SK-N-SH treated with all-trans-retinoic acid at 6 μM for 48 hours (cell line): ENCODE measurements around the gene FAM120A.
A peak's percentile ranks its signal among the peaks of the same experiment; 100 is the strongest.

Experiments used
- ATAC-seq: fragments of 200-7000 bp; cut with Tn5 transposase; 3 replicates; pipeline ENCODE4 v1.9.1; 2020; ENCODE audit warnings: mild to moderate bottlenecking, moderate library complexity
- ARNTL ChIP-seq: fragments of 450-650 bp; formaldehyde crosslinking; IDR thresholded peaks from 2 replicates; pipeline ENCODE4 v1.5.0; 2020; ENCODE audit warnings: low read depth, mild to moderate bottlenecking, moderate library complexity, borderline replicate concordance
- CREB5 ChIP-seq: fragments of 250-450 bp; sonication (Bioruptor Pico); IDR thresholded peaks from 2 replicates; pipeline ENCODE4 v1.5.1; 2020; ENCODE audit warnings: low read depth, mild to moderate bottlenecking, moderate library complexity
- CSDC2 ChIP-seq: fragments of 250-450 bp; sonication (Bioruptor Pico); IDR thresholded peaks from 2 replicates; pipeline ENCODE4 v1.5.0; 2020; ENCODE audit warnings: mild to moderate bottlenecking, moderate library complexity
- ESRRG ChIP-seq: fragments of 250-450 bp; sonication (Bioruptor Pico); IDR thresholded peaks from 2 replicates; pipeline ENCODE4 v1.6.1; 2021; ENCODE audit warnings: mild to moderate bottlenecking
- GLIS3 ChIP-seq: fragments of 250-450 bp; sonication (Bioruptor Pico); IDR thresholded peaks from 2 replicates; pipeline ENCODE4 v1.5.0; 2020; ENCODE audit warnings: mild to moderate bottlenecking, moderate library complexity
- ISL1 ChIP-seq: fragments of 250-450 bp; sonication (Bioruptor Pico); IDR thresholded peaks from 2 replicates; pipeline ENCODE4 v2.1.2; 2022; ENCODE audit warnings: mild to moderate bottlenecking, moderate library complexity
- OSR1 ChIP-seq: fragments of 250-450 bp; sonication (Bioruptor Pico); IDR thresholded peaks from 2 replicates; pipeline ENCODE4 v1.8.0; 2022; ENCODE audit warnings: moderate library complexity, mild to moderate bottlenecking, inconsistent platforms
- POU6F1 ChIP-seq: fragments of 250-450 bp; sonication (Bioruptor Pico); IDR thresholded peaks from 2 replicates; pipeline ENCODE4 v1.8.0; 2021; ENCODE audit warnings: low read depth, mild to moderate bottlenecking, moderate library complexity, borderline replicate concordance
- RARB ChIP-seq: fragments of 250-450 bp; sonication (Bioruptor Pico); IDR thresholded peaks from 2 replicates; pipeline ENCODE4 v1.8.0; 2021; ENCODE audit warnings: mild to moderate bottlenecking, moderate library complexity
- SNAI2 ChIP-seq: fragments of 250-450 bp; sonication (Bioruptor Pico); IDR thresholded peaks from 2 replicates; pipeline ENCODE4 v1.5.0; 2020; ENCODE audit warnings: mild to moderate bottlenecking, moderate library complexity
- TCF4 ChIP-seq: fragments of 250-450 bp; sonication (Bioruptor Pico); IDR thresholded peaks from 2 replicates; pipeline ENCODE4 v1.8.0; 2021; ENCODE audit warnings: mild to moderate bottlenecking, moderate library complexity, borderline replicate concordance
- TOX ChIP-seq: fragments of 250-450 bp; sonication (Bioruptor Pico); IDR thresholded peaks from 2 replicates; pipeline ENCODE4 v1.8.0; 2021; ENCODE audit warnings: mild to moderate bottlenecking, moderate library complexity, borderline replicate concordance
- ZFP3 ChIP-seq: fragments of 250-450 bp; sonication (Bioruptor Pico); IDR thresholded peaks from 2 replicates; pipeline ENCODE4 v1.5.0; 2020; ENCODE audit warnings: mild to moderate bottlenecking, moderate library complexity
- ZFP30 ChIP-seq: fragments of 450-650 bp; formaldehyde crosslinking; IDR thresholded peaks from 2 replicates; pipeline ENCODE4 v1.5.0; 2022; ENCODE audit warnings: mild to moderate bottlenecking, moderate library complexity
- ZNF565 ChIP-seq: fragments of 450-650 bp; formaldehyde crosslinking; conservative IDR thresholded peaks from 2 replicates; pipeline ENCODE4 v1.5.0; 2020; ENCODE audit warnings: low read depth, mild to moderate bottlenecking, moderate library complexity
- ZNF70 ChIP-seq: fragments of 450-650 bp; formaldehyde crosslinking; IDR thresholded peaks from 2 replicates; pipeline ENCODE4 v1.5.0; 2020; ENCODE audit warnings: mild to moderate bottlenecking, moderate library complexity
- ZNF8 ChIP-seq: fragments of 450-650 bp; formaldehyde crosslinking; IDR thresholded peaks from 2 replicates; pipeline ENCODE4 v1.5.0; 2020; ENCODE audit warnings: mild to moderate bottlenecking, moderate library complexity
- TF ChIP-seq, protein P1 (sequence below): fragments of 250-450 bp; sonication (Bioruptor Pico); IDR thresholded peaks from 2 replicates; pipeline ENCODE4 v1.8.0; 2020; ENCODE audit warnings: mild to moderate bottlenecking, moderate library complexity, borderline replicate concordance
- TF ChIP-seq, protein P2 (sequence below): fragments of 250-450 bp; sonication (Bioruptor Pico); IDR thresholded peaks from 2 replicates; pipeline ENCODE4 v1.5.1; 2021; ENCODE audit warnings: mild to moderate bottlenecking, moderate library complexity
- TF ChIP-seq, protein P3 (sequence below): fragments of 250-450 bp; sonication (Bioruptor Pico); IDR thresholded peaks from 2 replicates; pipeline ENCODE4 v1.5.0; 2020; ENCODE audit warnings: mild to moderate bottlenecking, moderate library complexity

FAM120A gene

GRCh38 chr9:93577078-93577974 is 125.8 kb downstream of the FAM120A start:
- no peak for TF ChIP-seq CSDC2 (CRISPR knock-in tag)
- TF ChIP-seq, protein P1, sequence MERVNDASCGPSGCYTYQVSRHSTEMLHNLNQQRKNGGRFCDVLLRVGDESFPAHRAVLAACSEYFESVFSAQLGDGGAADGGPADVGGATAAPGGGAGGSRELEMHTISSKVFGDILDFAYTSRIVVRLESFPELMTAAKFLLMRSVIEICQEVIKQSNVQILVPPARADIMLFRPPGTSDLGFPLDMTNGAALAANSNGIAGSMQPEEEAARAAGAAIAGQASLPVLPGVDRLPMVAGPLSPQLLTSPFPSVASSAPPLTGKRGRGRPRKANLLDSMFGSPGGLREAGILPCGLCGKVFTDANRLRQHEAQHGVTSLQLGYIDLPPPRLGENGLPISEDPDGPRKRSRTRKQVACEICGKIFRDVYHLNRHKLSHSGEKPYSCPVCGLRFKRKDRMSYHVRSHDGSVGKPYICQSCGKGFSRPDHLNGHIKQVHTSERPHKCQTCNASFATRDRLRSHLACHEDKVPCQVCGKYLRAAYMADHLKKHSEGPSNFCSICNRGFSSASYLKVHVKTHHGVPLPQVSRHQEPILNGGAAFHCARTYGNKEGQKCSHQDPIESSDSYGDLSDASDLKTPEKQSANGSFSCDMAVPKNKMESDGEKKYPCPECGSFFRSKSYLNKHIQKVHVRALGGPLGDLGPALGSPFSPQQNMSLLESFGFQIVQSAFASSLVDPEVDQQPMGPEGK (CRISPR knock-in tag): no peak
- TF ChIP-seq RARB (CRISPR knock-in tag): no peak
- TF ChIP-seq OSR1 (CRISPR knock-in tag): no peak
- TF ChIP-seq, protein P2, sequence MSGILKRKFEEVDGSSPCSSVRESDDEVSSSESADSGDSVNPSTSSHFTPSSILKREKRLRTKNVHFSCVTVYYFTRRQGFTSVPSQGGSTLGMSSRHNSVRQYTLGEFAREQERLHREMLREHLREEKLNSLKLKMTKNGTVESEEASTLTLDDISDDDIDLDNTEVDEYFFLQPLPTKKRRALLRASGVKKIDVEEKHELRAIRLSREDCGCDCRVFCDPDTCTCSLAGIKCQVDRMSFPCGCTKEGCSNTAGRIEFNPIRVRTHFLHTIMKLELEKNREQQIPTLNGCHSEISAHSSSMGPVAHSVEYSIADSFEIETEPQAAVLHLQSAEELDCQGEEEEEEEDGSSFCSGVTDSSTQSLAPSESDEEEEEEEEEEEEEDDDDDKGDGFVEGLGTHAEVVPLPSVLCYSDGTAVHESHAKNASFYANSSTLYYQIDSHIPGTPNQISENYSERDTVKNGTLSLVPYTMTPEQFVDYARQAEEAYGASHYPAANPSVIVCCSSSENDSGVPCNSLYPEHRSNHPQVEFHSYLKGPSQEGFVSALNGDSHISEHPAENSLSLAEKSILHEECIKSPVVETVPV (CRISPR knock-in tag): no peak
- TF ChIP-seq SNAI2 (CRISPR knock-in tag): no peak
- no peak for TF ChIP-seq ISL1 (CRISPR knock-in tag)
- no peak for TF ChIP-seq GLIS3 (CRISPR knock-in tag)
- TF ChIP-seq TOX (CRISPR knock-in tag): no peak
- no peak for TF ChIP-seq ZNF565
- peak; percentile 5 for ATAC-seq

DNA sequence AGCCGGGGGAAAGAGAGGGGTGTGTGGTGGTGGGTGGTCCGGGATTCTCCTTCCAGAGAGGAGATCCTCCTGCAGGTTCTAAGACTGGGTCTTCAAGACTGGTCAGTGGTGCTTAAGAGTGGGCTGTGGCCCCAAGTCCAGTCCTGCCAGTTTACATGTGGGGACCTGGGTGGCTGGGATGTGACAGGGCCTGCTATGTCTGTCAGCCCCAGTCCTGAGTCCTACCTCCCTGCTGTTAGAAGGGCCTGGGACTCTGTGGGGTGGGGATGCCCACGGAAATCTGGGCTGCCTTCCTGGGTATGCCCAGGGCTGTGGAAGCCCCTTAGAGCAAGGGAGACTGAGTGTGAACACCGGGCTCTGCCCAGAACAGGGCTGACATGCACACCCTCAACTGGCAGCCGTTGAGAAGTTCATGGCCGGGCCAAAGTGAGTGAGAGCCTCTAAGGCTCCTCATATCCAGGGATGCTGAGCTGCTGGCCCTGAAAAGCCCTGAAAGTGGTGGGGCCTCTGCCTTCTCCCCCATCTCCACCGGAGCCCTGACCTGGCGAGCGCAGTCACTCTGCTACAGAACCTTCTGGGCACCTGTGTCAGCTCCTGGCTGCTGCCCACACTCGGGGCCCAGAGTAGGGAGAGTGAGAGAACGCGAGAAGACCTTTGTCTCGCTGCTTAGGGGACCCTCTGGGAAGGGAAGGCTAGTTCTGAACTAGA is 126.6 kb downstream of the FAM120A start:
- TF ChIP-seq ZFP30 (CRISPR knock-in tag): no peak
- TF ChIP-seq SNAI2 (CRISPR knock-in tag): no peak
- TF ChIP-seq ZNF8 (CRISPR knock-in tag): no peak
- TF ChIP-seq TOX (CRISPR knock-in tag): no peak
- TF ChIP-seq, protein P2 (CRISPR knock-in tag): no peak
- no peak for TF ChIP-seq ZNF70 (CRISPR knock-in tag)
- TF ChIP-seq ZFP3: no peak
- TF ChIP-seq ISL1 (CRISPR knock-in tag): no peak
- no peak for TF ChIP-seq TCF4 (CRISPR knock-in tag)
- TF ChIP-seq CREB5 (CRISPR knock-in tag): no peak
- no peak for TF ChIP-seq RARB (CRISPR knock-in tag)
- peak; percentile 26 for ATAC-seq

- TF ChIP-seq OSR1 (CRISPR knock-in tag) (no peak), CSDC2 (CRISPR knock-in tag) (no peak), ZNF8 (CRISPR knock-in tag) (no peak), GLIS3 (CRISPR knock-in tag) (no peak), ZNF565 (no peak), ISL1 (CRISPR knock-in tag) (no peak), ZFP3 (no peak), POU6F1 (no peak), TCF4 (CRISPR knock-in tag) (no peak), ZFP30 (CRISPR knock-in tag) (no peak), ARNTL (CRISPR knock-in tag) (no peak), CREB5 (CRISPR knock-in tag) (no peak), ZNF70 (CRISPR knock-in tag) (no peak), SNAI2 (CRISPR knock-in tag) (no peak), ESRRG (CRISPR knock-in tag) (no peak)
- TF ChIP-seq, protein P2 (CRISPR knock-in tag): no peak
- TF ChIP-seq, protein P3, sequence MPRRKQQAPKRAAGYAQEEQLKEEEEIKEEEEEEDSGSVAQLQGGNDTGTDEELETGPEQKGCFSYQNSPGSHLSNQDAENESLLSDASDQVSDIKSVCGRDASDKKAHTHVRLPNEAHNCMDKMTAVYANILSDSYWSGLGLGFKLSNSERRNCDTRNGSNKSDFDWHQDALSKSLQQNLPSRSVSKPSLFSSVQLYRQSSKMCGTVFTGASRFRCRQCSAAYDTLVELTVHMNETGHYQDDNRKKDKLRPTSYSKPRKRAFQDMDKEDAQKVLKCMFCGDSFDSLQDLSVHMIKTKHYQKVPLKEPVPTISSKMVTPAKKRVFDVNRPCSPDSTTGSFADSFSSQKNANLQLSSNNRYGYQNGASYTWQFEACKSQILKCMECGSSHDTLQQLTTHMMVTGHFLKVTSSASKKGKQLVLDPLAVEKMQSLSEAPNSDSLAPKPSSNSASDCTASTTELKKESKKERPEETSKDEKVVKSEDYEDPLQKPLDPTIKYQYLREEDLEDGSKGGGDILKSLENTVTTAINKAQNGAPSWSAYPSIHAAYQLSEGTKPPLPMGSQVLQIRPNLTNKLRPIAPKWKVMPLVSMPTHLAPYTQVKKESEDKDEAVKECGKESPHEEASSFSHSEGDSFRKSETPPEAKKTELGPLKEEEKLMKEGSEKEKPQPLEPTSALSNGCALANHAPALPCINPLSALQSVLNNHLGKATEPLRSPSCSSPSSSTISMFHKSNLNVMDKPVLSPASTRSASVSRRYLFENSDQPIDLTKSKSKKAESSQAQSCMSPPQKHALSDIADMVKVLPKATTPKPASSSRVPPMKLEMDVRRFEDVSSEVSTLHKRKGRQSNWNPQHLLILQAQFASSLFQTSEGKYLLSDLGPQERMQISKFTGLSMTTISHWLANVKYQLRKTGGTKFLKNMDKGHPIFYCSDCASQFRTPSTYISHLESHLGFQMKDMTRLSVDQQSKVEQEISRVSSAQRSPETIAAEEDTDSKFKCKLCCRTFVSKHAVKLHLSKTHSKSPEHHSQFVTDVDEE (CRISPR knock-in tag): no peak
- no peak for ATAC-seq
These were observed 127.4 kb downstream of the FAM120A start for GRCh38 chr9:93578844-93579243.
